Naive thymus-derived CD4-positive, alpha-beta T cell (primary cell): Measurements from ENCODE around the gene AHI1. TPM values are rescaled to one million over a fixed set of nuclear protein-coding genes. Genes with fewer than 3 reads are reported as not detected.

Experiments used
- ATAC-seq: fragments of 150-1000 bp; cut with Tn5 transposase; 2 replicates; pipeline ENCODE4 v1.10.0; 2021; ENCODE audit warnings: mild to moderate bottlenecking, moderate library complexity
- CTCF ChIA-PET: fragments of 350-600 bp; sonication (Branson Sonifier 250); formaldehyde crosslinking; loops from one replicate; lab custom pipeline; 2021; ENCODE audit warnings: antibody characterized with exemption; lab: Charles Lee
- POLR2A ChIA-PET: fragments of 350-600 bp; sonication (Branson Sonifier 250); formaldehyde crosslinking; loops from one replicate; lab custom pipeline; 2021; ENCODE audit warnings: antibody characterized with exemption, inconsistent platforms; lab: Charles Lee
- DNase-seq, 9 donors: peaks; one replicate each; pipeline versions ENCODE4 v3.0.0 to v3.0.0-alpha.2; 2020 to 2022; ENCODE audit warnings: mixed read lengths in 1 of 9
- H3K27ac ChIP-seq: one replicate; pipeline ENCODE4 v1.7.0; 2013; ENCODE audit warnings: mild to moderate bottlenecking, low read depth, low read length, moderate library complexity
- H3K27me3 ChIP-seq, 2 donors: one replicate each; pipeline ENCODE4 v1.7.0; 2013; ENCODE audit warnings: low read length in 2 of 2, mild to moderate bottlenecking in 2 of 2, moderate library complexity in 2 of 2; ENCODE audit not compliant: control insufficient read depth in 2 of 2, insufficient read depth in 2 of 2
- H3K36me3 ChIP-seq, 3 experiments: 1 replicate in 2 of 3; 2 replicates in 1 of 3; pipeline ENCODE4 v1.7.0; 2013; ENCODE audit warnings: low read length in 3 of 3, mild to moderate bottlenecking in 3 of 3, moderate library complexity in 1 of 3; ENCODE audit not compliant: insufficient read depth in 3 of 3, control insufficient read depth in 2 of 3
- H3K4me1 ChIP-seq, 2 donors: one replicate each; pipeline ENCODE4 v1.7.0; 2013; ENCODE audit warnings: low read length in 2 of 2, mild to moderate bottlenecking in 2 of 2, moderate library complexity in 1 of 2; ENCODE audit not compliant: control insufficient read depth in 2 of 2, insufficient read depth in 2 of 2
- H3K4me3 ChIP-seq: 2 replicates; pipeline ENCODE4 v1.7.0; 2013; ENCODE audit warnings: mild to moderate bottlenecking, low read length
- H3K9me3 ChIP-seq, 3 experiments: 1 replicate in 2 of 3; 2 replicates in 1 of 3; pipeline ENCODE4 v1.7.0; 2013; ENCODE audit warnings: low read length in 3 of 3; ENCODE audit not compliant: control insufficient read depth in 2 of 3
- H3K27ac Mint-ChIP-seq, 9 donors: one replicate each; pipeline ENCODE4 v1.8.0; 2020 to 2022; ENCODE audit warnings: mixed read lengths in 9 of 9, mild to moderate bottlenecking in 8 of 9, moderate library complexity in 5 of 9, inconsistent platforms in 2 of 9
- H3K27me3 Mint-ChIP-seq, 5 donors: one replicate each; pipeline ENCODE4 v1.8.0; 2021 to 2022; ENCODE audit warnings: mixed read lengths in 5 of 5, mild to moderate bottlenecking in 1 of 5
- H3K36me3 Mint-ChIP-seq, 5 donors: one replicate each; pipeline ENCODE4 v1.8.0; 2020 to 2022; ENCODE audit warnings: mixed read lengths in 5 of 5, mild to moderate bottlenecking in 3 of 5, inconsistent platforms in 1 of 5
- H3K4me1 Mint-ChIP-seq, 7 donors: one replicate each; pipeline ENCODE4 v1.8.0; 2020 to 2022; ENCODE audit warnings: mixed read lengths in 7 of 7, mild to moderate bottlenecking in 3 of 7, inconsistent platforms in 1 of 7
- H3K4me3 Mint-ChIP-seq, 10 donors: one replicate each; pipeline ENCODE4 v1.8.0; 2020 to 2022; ENCODE audit warnings: mild to moderate bottlenecking in 10 of 10, mixed read lengths in 10 of 10, moderate library complexity in 6 of 10, inconsistent platforms in 2 of 10
- H3K9me3 Mint-ChIP-seq, 11 donors: one replicate each; pipeline ENCODE4 v1.8.0; 2020 to 2022; ENCODE audit warnings: mixed read lengths in 11 of 11, mild to moderate bottlenecking in 4 of 11, inconsistent platforms in 1 of 11, moderate library complexity in 1 of 11
- intact Hi-C, 2 donors: fragments of 100-400 bp; cut with micrococcal nuclease; formaldehyde crosslinking; loops; one replicate each; pipeline ENCODE4 v1.15.1; 2023
- polyA plus RNA-seq, 2 donors: library from polyadenylated mRNA; unstranded; fragments of 300-500 nt; fragmentation: Illumina TruSeq; gene quantifications; one replicate each; pipeline ENCODE4 v1.2.3, GENCODE V29; 2021
- total RNA-seq, 6 experiments: library from RNA in 5 of 6; stranded (reverse) in 5 of 6; gene quantifications; 1 replicate in 5 of 6; 2 replicates in 1 of 6; pipeline ENCODE4 v1.2.3 and lab custom pipeline; 2021 to 2026

Gene AHI1
- total and polyA plus RNA-seq, 7 experiments from 2014 or later, result 1.9 to 31.3 (median 13.3) TPM

DNA sequence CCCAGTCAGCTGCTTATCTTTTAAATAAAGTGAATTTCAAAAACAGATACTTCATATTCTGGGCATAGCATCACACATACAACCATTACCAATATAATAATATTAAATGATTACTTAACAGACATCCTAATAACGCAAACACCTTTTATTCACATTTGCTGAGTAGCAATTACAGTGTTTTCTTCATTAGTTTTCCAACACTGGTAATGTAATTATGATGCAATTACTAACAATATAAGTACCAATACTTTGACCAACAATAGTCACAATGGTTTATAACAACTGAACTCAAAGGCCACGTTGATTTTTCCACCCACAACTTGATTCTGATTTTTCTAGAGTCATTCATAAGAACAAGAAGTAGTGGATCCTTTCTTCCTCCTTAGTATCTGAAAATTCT is 212.4 kb downstream of the AHI1 start:
- Mint-ChIP-seq H3K4me1 (peaks cover 0 to 9% (median 3%) of the 10 kb centered on the region in 7 donors), H3K27ac (no peak overlapping the region)
- POLR2A ChIA-PET, result no interaction called here

DNA sequence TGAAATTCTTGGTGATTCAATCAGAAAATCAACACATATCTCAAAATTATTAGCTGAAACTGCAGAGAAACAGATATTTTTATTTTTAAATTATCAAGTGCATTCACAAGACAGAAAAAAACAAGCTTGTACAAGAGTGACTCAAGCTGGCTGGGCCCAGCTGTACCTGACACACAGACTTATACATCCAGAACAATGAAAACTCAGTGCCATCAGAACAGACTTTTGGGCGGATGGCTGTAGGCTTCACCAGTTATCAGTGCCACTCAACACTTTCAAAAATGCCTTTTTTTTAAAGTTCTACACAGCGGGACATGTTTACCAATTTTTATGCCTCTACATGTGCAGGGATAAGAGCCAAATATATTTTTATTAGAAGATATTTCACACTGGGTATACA is 213.6 kb downstream of the AHI1 start:
- no peaks in the 10 kb centered on the region for H3K9me3 ChIP-seq
- H3K4me3 Mint-ChIP-seq, result no peak overlapping the region
- no peaks in the 10 kb centered on the region for H3K4me1 ChIP-seq
- H3K9me3 Mint-ChIP-seq, result peaks cover 0 to 3% (median 0%) of the 10 kb centered on the region in 11 donors
- CTCF ChIA-PET, result no interaction called here
- no peak for DNase-seq
- POLR2A ChIA-PET, result no interaction called here
- H3K36me3 Mint-ChIP-seq, result peaks cover 5 to 26% (median 5%) of the 10 kb centered on the region in 5 donors
- H3K36me3 ChIP-seq, result no peaks in the 10 kb centered on the region
- H3K27ac Mint-ChIP-seq, result no peak overlapping the region
- H3K27ac ChIP-seq, result no peak overlapping the region
- no peak overlapping the region for H3K4me3 ChIP-seq
- ATAC-seq, result no peak
- H3K4me1 Mint-ChIP-seq, result peaks cover 0 to 9% (median 3%) of the 10 kb centered on the region in 7 donors
- H3K27me3 ChIP-seq, result no peaks in the 10 kb centered on the region
- intact Hi-C loops, result no loop called here
- H3K27me3 Mint-ChIP-seq, result peaks cover 0 to 5% (median 0%) of the 10 kb centered on the region in 5 donors

More for the DNA sequence above, 212.4 kb downstream of the AHI1 start:
- H3K4me3 Mint-ChIP-seq, result no peak overlapping the region
- DNase-seq (no peak), ATAC-seq (no peak)
- H3K36me3 Mint-ChIP-seq, result peaks cover 5 to 28% (median 5%) of the 10 kb centered on the region in 5 donors
- H3K27me3 Mint-ChIP-seq, result peaks cover 0 to 3% (median 0%) of the 10 kb centered on the region in 5 donors
- CTCF ChIA-PET, result no interaction called here
- H3K9me3 Mint-ChIP-seq, result peaks cover 0 to 3% (median 0%) of the 10 kb centered on the region in 11 donors
- Histone ChIP-seq H3K4me3 (no peak overlapping the region), H3K36me3 (no peaks in the 10 kb centered on the region), H3K27me3 (no peaks in the 10 kb centered on the region), H3K27ac (no peak overlapping the region), H3K9me3 (no peaks in the 10 kb centered on the region), H3K4me1 (no peaks in the 10 kb centered on the region)
- intact Hi-C loops, result no loop called here

DNA sequence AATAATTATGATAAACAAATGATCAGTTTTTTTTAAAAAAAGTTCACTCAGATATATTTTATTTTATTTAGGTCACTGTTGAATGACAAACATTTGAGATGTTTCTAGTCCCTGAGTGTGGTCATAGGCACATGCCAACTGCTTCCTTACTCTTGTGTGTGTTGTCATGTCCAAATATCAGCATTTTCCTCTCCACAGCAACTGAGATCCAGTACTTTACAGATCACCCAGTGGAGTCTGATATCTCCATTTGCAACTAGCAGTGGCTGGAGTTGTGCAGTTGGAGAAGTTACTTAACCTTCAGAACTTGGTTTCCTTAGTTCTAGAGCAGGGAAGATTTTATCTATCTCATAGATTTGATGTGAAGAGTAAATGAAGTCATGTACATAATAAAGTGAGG is 215.1 kb downstream of the AHI1 start:
- Mint-ChIP-seq H3K9me3 (peaks cover 0 to 3% (median 0%) of the 10 kb centered on the region in 11 donors), H3K36me3 (peaks cover 4 to 20% (median 5%) of the 10 kb centered on the region in 5 donors), H3K27ac (no peak overlapping the region), H3K4me3 (no peak overlapping the region), H3K4me1 (peaks cover 0 to 7% (median 3%) of the 10 kb centered on the region in 7 donors), H3K27me3 (peaks cover 0 to 8% (median 0%) of the 10 kb centered on the region in 5 donors)
- H3K36me3 ChIP-seq, result no peaks in the 10 kb centered on the region
- intact Hi-C loops, result no loop called here
- no peaks in the 10 kb centered on the region for H3K4me1 ChIP-seq
- H3K27me3 ChIP-seq, result no peaks in the 10 kb centered on the region
- DNase-seq (no peak), ATAC-seq (no peak)
- ChIA-PET CTCF (no interaction called here), POLR2A (interaction anchor here (0.8 kb wide), 1 partner anchor 195 kb away, joined by 4 read pairs; no protein-coding TSS in a partner anchor)
- H3K27ac ChIP-seq, result no peak overlapping the region
- no peak overlapping the region for H3K4me3 ChIP-seq
- H3K9me3 ChIP-seq, result no peaks in the 10 kb centered on the region

DNA sequence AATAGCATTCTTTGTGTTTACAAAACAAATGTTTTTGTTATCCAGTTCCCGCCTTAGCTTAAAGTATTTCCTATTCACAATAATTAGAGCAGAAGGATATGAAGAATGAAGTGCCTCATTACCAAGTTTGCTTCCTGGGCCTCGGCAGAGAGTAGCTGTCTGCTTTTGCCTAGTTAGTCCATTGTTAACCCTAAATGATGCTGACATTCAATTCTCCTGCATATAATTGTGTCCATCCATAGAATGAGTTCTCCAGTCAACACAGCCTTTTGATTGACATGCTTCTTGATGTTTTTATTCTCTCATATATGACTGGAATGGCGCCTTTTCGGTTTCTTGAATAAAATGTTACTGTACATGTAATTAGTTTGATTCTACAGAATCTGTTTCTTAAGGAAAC is 215.6 kb downstream of the AHI1 start:
- ChIA-PET CTCF (no interaction called here), POLR2A (no interaction called here)
- H3K36me3 Mint-ChIP-seq, result peaks cover 0 to 16% (median 5%) of the 10 kb centered on the region in 5 donors
- no peak overlapping the region for H3K4me3 Mint-ChIP-seq
- Histone ChIP-seq H3K36me3 (no peaks in the 10 kb centered on the region), H3K9me3 (no peaks in the 10 kb centered on the region), H3K27me3 (no peaks in the 10 kb centered on the region), H3K4me3 (no peak overlapping the region), H3K27ac (no peak overlapping the region), H3K4me1 (no peaks in the 10 kb centered on the region)
- no peak overlapping the region for H3K27ac Mint-ChIP-seq
- peaks cover 0 to 5% (median 0%) of the 10 kb centered on the region in 7 donors for H3K4me1 Mint-ChIP-seq
- intact Hi-C loops, result no loop called here
- peaks cover 0 to 8% (median 0%) of the 10 kb centered on the region in 5 donors for H3K27me3 Mint-ChIP-seq
- no peak for DNase-seq
- H3K9me3 Mint-ChIP-seq, result peaks cover 0 to under 1% (median 0%) of the 10 kb centered on the region in 11 donors
- no peak for ATAC-seq

DNA sequence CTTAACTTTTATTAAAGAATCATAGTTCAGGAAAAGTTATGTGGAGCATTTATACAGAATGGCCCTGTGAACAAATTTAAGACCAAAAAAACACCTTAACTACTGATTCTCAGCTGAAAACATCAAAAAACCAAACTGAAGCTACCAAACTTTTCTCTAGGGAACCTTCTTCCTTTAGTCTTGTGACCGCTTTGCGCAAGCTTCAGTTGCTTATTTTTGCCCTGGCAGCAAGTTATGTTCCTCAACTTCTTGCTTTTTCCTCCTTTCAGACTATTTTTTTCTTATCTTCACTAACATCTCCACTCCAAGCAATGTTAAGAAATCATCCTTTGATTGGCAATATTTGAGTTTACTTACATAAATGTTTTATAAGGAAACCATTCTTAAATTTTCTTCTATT is 216.3 kb downstream of the AHI1 start:
- Mint-ChIP-seq H3K4me3 (no peak overlapping the region), H3K27me3 (peaks cover 0 to 16% (median 0%) of the 10 kb centered on the region in 5 donors), H3K27ac (no peak overlapping the region), H3K4me1 (peaks cover 0 to 5% (median 0%) of the 10 kb centered on the region in 7 donors), H3K36me3 (peaks cover 0 to 12% (median 5%) of the 10 kb centered on the region in 5 donors), H3K9me3 (peaks cover 0 to 3% (median 0%) of the 10 kb centered on the region in 11 donors)
- no peak overlapping the region for H3K4me3 ChIP-seq
- no peak overlapping the region for H3K27ac ChIP-seq
- POLR2A ChIA-PET, result no interaction called here
- ATAC-seq (no peak), DNase-seq (no peak)
- no peaks in the 10 kb centered on the region for H3K4me1 ChIP-seq
- CTCF ChIA-PET, result no interaction called here
- no peaks in the 10 kb centered on the region for H3K36me3 ChIP-seq
- no peaks in the 10 kb centered on the region for H3K9me3 ChIP-seq
- H3K27me3 ChIP-seq, result no peaks in the 10 kb centered on the region
- intact Hi-C loops, result no loop called here

DNA sequence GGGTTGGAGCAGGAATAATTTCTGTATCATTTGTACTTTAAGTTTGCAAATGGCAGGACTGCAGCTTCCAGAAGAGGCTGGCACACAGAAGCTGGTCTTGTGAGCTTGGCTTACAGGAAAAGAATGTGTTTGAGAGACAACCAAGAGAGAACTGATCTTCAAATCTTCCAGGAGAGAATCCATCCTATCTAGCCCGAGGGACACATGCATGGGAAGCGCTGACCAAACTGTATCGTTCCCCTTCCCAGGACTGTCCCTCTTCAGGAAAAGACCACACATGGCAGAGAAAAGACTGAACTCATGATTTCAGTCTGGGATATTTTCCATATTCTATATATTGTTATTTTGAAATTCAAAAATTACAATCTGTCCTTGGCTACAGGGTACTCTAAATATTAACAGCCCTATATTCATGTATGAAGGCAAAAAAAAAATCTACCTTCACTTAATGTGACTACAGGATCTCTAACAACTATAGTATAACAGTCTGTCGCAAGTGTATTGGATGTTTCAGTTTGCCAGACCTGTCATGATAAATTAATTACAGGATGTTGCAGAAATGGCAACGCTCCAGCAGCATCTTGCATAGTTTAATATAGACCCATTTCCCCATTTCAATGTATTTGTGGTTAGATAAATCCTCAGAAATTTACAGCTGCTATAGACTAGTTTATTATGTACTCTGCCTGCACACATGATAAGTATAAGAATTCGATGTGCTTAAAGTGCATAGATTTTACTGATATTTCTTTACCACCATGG is 217.0 kb downstream of the AHI1 start:
- H3K36me3 ChIP-seq, result no peaks in the 10 kb centered on the region
- DNase-seq, result no peak
- peak; percentile 38 for ATAC-seq
- ChIA-PET POLR2A (no interaction called here), CTCF (no interaction called here)
- no peaks in the 10 kb centered on the region for H3K27me3 ChIP-seq
- H3K4me1 ChIP-seq, result no peaks in the 10 kb centered on the region
- H3K9me3 ChIP-seq, result no peaks in the 10 kb centered on the region
- H3K36me3 Mint-ChIP-seq, result peaks cover 0 to 9% (median 3%) of the 10 kb centered on the region in 5 donors
- H3K4me3 ChIP-seq, result no peak overlapping the region
- H3K27me3 Mint-ChIP-seq, result peaks cover 0 to 18% (median 0%) of the 10 kb centered on the region in 5 donors
- H3K27ac Mint-ChIP-seq, result no peak overlapping the region
- H3K4me3 Mint-ChIP-seq, result no peak overlapping the region
- H3K4me1 Mint-ChIP-seq, result peaks cover 0 to 5% (median 0%) of the 10 kb centered on the region in 7 donors
- H3K27ac ChIP-seq, result no peak overlapping the region
- intact Hi-C loops, result no loop called here
- peaks cover 0 to 3% (median 0%) of the 10 kb centered on the region in 11 donors for H3K9me3 Mint-ChIP-seq
